ENCODE measurements around the gene GRIK5.

GRCh38 chr19:42024622-42025111 is 45.3 kb downstream of the GRIK5 start:
- TF ChIP-seq EZH2phosphoT487 (IDR thresholded peaks at IDR 0.05; ENCODE audit: borderline replicate concordance), result no peak
- TF ChIP-seq, protein P1, sequence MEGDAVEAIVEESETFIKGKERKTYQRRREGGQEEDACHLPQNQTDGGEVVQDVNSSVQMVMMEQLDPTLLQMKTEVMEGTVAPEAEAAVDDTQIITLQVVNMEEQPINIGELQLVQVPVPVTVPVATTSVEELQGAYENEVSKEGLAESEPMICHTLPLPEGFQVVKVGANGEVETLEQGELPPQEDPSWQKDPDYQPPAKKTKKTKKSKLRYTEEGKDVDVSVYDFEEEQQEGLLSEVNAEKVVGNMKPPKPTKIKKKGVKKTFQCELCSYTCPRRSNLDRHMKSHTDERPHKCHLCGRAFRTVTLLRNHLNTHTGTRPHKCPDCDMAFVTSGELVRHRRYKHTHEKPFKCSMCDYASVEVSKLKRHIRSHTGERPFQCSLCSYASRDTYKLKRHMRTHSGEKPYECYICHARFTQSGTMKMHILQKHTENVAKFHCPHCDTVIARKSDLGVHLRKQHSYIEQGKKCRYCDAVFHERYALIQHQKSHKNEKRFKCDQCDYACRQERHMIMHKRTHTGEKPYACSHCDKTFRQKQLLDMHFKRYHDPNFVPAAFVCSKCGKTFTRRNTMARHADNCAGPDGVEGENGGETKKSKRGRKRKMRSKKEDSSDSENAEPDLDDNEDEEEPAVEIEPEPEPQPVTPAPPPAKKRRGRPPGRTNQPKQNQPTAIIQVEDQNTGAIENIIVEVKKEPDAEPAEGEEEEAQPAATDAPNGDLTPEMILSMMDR (conservative IDR thresholded peaks at IDR 0.05; ENCODE audit: low read length), result no peak
